Forelimb muscle (tissue), 1 donor: ENCODE data around the gene PPP2R3A. TPM values are rescaled to one million over a fixed set of nuclear protein-coding genes. Genes with fewer than 3 reads are reported as not detected.
A peak's percentile ranks its signal among the peaks of the same experiment; 100 is the strongest.

Experiments
- DNase-seq: peaks from one replicate; pipeline ENCODE4 v3.0.0-alpha.2; 2013; ENCODE audit warnings: low read depth
- polyA plus RNA-seq: library from polyadenylated mRNA; unstranded; fragments of 120-200 nt; gene quantifications from one replicate; pipeline ENCODE4 v1.2.1, GENCODE V29; 2013; ENCODE audit not compliant: insufficient read length

The PPP2R3A gene
- polyA plus RNA-seq, 1 donor: 66.8 TPM

DNA sequence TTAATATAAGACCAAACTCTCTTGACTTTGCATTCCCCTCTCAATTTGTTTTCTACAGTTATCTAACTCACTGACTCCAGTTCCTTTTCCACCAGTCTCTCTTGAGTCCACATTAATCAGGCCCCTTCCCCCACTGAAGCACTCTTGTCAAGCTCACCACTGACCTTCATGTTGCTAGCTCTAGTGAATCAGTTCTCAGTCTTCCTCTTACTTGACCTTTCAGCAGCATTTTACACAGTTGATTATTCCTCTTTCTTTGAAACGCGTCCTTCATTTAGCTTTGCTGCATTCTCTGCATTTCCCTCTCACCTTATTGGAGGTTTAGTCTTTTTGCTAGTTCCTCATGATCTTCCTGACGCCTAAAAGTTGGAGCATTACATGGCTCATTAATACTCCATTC lies 8.3 kb downstream of the PPP2R3A start:
- no peak for DNase-seq

DNA sequence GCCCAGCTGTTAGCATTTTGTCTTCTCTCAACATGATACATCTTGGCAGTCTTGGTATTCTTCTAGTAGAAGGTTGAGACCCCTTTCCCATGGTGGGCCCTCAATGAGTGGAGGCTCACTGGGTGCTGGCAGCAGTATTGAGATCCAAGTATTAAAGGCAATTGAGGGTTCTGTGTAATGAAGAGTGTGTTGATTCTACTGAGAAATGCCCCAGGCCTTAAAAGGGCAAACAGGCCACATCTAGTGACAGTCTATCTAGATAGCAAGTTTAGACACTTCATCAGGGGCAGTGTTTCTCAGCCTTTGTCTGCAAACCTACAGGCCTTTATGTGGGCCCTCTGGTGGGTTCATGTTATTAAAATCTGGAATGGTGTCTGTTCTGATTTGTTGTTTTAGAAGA lies 9.5 kb downstream of the PPP2R3A start:
- no peak for DNase-seq

DNA sequence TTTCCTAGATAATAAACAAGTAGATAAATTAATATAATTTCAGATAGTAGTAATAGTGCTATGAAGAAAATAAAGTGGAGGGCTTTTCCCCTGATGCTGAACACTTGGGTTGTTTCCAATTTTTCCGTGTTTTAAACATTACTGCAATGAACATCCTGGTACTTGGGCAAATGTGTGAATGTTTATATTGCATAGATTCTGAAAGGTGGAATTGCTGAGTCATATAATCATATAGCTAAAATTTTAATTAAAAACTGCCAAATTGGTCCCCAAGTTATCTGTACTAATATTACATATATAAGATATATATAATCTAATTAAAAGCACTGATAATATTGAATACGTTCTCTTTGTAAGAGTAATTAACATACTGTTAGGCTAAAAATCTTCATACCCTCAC lies 10.0 kb downstream of the PPP2R3A start:
- DNase-seq: no peak

DNA sequence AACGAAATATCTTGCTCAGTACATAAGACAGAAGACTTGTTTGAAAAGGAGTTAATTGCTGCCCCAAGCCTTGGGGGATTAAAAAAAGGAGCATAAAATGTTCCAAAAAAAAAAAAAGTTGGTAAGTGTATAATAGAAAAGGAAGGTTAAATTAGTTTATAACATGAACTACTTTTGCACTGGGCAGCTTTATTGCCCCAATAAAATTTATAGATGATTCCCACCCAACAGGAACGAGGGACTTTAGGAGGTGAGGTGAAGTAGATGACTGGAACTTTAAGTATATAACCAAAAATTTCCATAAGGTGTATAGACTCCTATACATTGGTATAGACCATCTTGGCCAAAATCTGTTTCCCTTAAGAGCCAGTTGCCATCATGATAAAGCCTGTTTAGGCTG lies 14.8 kb downstream of the PPP2R3A start:
- DNase-seq: no peak

DNA sequence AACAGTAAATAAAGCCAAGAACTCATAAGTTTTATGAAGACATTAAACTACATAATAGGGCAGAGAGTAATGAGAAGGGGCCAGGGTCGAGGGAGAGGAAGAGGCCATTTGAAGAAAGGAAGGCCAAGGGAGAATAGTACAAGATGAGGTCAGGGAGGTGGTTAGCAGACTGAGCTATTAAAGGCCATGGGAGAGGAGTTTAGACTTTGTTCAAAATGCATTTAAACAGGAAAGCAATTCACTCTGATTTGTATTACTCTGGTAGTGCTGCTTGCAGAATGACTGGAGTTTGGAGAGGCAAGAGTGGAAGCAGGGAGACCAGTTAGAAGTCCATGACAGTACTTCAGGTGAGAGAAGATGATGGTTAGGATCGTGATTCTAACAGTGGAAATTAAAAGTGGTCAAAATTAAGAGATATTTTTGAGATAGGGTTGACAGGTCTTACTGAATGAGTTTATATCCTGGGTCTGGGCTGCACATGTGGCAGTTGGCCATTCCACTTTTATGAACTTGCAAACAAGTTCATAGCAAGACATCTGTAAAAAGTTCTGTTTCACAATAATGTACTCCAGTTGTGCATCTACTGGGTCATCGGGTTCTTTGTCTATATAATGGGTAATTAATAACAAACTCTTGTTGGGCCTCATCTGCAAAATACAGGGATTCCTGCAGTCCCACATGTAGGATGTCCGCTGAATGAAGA lies 16.3 kb downstream of the PPP2R3A start:
- no peak for DNase-seq

DNA sequence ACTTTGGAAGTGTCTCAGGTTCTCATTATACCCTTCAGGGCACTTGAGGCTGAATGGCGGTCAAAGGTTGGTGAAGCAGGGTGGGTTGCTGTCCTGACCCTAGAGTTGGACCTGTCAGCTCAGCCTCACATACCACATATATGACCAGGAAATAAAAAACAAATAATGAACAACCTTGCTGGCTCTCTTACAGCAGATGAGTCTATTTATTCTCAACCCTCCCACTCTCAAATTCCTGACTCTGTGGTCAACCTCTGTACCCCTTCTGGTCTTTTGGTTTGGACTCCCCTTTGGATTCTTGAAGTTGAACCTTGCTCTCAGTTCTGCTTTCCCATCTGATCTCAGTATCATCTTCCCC lies 16.9 kb downstream of the PPP2R3A start:
- DNase-seq: no peak

DNA sequence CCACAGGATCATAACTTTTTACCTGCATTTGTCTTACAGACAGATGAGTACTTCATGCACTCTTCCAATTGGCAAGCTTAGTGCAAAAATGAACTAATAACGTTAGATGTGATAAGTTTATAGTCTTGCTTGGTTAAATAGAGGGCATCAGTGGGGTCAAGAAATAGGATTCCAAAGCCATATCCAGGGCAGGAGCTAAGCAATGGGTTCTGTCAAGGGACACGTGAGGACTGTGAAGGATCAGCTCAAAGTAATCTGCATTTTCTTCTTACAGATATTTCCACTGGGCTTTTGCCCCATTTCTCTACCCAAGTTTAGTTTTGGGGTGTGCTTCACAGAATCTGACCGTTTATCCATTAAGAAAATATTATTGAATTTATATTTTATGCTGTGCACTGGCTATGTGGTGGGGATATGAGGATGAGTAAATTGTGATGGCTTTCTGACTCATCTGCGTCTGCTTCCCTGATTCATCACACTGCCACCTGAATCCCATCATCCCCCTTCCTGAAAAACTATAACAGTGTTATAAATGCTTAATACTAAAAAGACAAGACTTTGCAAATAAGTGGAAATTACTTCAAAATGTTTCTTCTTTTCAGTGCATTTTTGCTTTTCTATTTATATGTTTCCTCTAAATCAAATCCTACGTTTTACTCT lies 17.5 kb downstream of the PPP2R3A start:
- DNase-seq: no peak

DNA sequence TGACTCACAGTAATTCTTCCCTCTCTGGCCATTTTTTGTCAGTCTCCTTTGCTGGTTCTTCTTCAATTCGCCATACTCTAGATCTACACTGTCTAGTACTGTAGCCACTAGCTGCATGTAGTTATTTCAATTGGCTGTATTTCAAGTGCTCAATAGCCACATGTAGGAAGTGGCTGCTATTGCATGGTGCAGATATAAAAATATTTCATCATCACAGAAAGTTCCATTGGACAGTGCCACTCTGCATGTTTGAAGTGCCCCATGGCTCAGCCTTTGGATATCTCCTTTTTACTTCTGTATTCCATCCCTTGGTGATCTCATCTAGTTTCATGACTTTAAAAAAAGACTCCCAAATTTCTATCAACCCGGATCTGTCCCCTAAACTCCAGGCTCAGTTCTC lies 22.1 kb downstream of the PPP2R3A start:
- DNase-seq: no peak

DNA sequence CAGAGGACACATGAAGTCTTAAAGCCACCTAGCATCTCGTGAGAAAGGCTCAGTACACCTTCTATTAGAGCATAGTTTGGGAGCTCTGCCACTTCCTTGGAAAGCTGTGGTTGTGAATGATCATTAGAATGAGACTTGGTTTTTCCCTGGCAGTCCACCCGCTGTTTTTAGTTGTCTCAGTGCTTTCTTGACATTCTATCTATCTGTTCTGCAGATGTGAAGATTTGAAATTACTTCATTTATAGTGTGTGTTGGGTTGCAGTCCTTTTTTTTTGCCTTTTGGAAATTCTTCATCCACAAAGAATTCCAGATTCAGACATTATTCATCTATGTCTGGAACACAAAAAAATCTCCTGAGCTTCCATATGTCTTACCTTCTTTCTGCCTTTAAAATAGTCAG lies 23.7 kb downstream of the PPP2R3A start:
- DNase-seq: peak; percentile 8

DNA sequence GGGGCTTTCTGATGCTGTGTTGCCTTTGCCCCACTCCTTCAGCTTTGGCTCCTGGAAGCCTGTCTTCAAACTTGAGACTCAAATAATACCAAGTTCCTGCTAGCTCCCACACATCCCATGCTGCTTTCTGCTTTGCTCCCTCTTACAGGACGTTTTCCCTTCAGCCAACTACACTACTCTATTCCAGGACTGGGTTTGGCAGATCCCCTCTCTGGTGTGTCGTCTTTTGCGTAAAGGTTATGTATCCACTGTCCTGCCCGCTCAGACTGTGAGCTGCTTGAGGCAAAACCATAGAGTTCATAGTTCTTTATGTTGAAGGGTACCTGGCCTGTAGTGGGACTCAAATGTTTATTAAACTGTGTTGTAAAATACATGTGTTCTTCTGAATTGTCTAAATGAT lies 25.4 kb downstream of the PPP2R3A start:
- no peak for DNase-seq

DNA sequence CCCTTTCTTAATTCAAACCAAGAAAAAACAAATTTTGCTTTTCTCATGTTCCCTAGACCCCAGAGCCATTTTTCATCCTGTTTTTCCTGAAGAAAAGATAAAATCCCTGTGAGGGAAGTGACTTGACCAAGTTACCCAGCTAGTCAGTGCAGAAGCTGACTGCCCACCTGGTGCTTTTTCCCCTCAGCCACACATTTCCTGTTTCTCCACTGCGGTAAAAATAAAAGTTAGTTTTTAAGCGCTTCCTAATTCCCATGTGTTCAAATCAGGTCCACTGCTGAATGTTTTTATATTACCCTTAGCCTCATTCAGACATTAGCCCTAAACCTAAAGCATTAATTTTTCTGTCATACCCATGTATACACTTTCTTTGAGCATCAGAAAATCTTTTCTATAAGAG lies 26.1 kb downstream of the PPP2R3A start:
- DNase-seq: no peak

DNA sequence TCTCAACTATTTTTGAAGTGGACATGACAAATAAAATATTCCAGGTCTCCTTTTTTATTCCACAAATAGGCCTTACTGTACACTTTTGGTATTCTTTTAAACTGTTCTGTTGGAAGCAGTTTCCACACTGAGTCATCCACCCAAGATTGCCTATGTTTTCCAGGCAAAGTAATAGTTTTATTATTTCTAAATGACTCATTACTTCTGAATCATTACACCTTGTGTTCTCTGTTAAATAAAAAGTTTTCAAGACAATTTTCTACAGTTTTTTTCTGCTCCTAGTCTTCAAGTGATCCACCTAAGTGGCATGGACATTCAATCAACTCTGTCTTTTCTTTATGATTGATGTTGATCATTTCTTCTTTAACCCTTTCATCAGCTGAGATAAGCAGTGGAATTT lies 26.5 kb downstream of the PPP2R3A start:
- DNase-seq: no peak

DNA sequence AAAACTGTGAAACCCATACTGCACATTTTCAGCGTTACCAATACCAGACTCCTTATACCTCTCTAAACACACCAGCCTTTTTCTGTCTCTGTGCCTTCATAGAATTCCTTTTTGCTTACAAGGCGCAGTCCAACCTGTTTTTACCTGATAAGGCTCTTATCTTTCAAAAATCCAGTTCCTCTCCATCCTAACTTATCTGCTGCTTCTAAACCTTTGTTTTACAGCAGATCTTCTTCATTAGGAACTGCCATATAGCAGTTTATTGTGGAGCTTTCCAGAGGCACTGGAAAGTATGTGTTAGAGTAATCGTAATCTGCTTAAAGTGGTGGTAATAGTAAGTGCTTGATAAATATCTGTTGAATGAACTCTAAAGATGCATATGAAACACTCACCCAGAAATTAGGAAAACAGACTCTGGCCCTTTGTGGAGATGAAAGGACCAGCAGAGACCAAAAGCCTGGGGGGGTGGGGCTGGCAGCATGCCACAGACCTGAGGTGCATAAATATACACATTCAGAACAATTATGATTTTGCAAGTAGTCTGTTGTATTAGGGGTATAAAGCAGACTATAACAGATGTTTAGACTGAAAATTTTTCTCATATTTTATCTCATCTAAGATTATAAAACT lies 29.3 kb downstream of the PPP2R3A start:
- no peak for DNase-seq

DNA sequence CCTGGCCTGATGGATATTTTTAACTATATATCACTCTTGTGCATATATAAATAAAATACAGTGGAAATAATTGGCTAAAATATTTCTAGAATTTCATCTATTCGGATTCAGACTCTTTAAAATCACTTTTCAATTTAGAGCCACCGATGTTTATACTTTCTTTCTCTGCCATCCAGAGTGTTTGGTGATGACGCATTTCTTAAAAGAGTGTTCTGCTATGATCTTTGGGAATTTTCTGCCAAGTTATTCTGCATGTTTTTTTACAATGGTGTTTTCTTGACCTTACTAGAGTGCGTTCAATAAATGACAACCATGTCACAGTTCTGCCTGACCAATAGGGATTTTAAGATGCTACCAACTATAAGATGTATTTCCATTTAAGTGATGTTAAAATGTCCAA lies 30.2 kb downstream of the PPP2R3A start:
- no peak for DNase-seq

DNA sequence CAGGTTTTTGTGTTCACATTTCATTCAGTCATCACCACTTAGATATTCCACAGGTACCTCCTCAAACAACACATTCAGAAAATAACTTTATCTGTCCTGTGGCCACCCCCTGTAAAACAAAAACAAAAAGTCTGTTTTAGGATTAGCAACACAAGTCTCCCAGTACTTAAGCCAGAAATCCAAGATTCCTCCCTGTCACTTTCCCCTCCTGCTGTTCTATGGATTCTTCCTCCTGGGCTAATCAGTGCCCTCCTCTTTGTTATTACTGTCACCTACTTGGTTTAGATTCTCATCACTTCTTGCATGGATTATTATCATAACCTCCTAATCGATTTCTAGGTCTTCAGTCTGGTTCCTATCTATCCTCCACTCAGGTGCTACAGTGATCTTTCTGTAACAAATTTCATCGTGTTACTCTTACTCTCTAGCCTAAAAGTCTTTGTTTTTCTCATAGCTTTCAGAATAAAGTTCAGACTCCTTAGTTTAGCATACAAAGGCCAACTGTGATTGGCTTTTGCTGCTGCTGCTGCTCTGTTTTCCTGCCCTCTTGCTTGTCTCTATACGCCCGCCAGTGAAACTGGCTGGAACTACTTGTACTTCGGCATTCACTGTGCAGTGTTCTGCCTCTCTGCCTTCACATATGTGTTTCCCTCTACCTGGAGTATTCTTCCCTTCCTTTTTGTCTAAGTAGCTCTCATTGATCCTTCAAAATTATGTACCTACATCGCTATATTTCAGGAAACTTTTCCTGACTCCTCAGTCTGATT lies 32.2 kb downstream of the PPP2R3A start:
- DNase-seq: no peak

DNA sequence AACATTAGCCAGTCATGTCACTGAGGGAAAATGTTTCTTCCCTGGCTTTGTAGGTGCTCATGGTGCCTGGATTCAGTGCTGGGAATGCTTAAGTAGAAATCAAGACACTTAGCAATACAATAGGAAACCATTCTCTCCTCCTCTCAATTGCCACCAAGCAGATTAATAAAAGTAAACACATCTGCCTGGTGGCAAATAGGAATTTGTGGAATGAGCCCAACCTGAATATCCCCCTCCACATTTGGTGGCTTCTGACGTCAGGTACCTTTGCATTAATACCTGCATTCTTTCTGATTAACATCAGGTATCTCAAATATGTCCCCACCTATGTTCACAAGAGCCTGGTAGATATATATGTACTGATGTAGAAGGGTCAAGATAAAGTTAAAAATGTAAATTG lies 42.7 kb downstream of the PPP2R3A start:
- no peak for DNase-seq

DNA sequence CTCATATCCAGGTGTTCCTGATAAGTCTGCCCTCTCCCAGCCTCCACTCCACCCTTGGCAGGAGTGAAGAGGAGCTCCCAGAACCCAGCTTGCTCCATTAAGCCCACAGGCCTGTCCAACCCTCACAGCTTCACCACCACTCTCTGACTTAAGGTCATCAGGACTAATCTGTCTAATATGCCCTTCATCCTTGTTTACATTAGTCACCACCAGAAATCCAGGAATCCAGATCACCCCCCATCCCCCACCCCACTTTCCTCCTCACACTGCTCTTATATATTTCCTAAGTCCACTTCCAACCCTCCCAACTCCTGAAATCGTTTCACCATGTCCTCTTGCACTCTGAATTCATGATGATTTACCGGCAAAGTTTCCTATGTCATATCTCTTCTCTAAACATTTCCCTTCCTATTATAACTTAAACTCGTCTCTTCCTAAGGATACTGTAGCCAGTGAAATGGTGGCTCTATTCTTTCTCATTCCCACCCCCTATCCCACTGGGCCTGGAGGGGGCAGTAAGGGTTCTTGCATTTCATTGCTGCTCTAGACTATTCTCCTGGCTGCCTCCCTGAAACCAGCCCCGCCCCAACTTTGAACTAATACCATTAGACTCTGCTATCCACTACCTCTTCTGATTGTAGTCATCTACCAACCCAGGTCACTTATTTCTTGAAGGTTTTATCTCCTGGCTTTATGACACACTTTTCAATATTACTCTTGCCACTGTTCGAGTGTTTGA lies 43.4 kb downstream of the PPP2R3A start:
- DNase-seq: no peak

DNA sequence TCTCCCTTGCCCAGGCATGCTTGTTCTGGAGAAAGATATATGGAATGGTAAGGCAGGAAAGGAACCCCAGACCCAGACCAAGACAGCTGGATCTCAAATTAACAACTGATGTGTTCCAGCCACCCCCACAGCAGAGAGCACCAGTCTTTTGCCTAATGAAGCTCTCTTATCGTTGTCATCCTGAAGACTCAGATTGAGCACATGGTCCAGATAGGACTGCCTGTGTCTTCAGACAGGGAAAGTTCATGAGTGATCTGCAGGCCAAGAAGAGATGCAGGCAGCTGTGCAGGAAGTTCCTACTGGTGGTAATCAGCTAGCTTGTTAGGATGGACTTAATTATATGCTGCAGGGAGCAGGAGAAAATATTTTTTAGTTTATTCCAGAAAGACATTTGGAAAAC lies 53.3 kb downstream of the PPP2R3A start:
- no peak for DNase-seq

DNA sequence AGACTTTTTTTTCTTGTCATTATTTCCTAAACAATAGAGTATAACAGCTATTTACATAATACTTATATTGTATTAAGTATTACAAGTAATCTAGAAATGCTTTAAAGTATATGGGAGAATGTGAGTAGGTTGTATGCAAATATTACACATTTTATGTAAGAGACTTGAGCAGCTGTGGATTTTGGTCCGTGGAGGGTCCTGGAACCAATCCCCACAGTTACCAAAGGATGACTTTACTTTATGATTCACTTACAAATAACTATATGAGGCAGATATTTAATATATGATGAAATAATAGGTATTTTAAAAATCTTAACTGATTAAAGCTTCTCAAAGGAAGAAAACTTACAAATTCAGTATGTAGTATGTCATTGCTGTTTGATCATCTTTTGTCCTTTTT lies 56.3 kb downstream of the PPP2R3A start:
- DNase-seq: no peak

DNA sequence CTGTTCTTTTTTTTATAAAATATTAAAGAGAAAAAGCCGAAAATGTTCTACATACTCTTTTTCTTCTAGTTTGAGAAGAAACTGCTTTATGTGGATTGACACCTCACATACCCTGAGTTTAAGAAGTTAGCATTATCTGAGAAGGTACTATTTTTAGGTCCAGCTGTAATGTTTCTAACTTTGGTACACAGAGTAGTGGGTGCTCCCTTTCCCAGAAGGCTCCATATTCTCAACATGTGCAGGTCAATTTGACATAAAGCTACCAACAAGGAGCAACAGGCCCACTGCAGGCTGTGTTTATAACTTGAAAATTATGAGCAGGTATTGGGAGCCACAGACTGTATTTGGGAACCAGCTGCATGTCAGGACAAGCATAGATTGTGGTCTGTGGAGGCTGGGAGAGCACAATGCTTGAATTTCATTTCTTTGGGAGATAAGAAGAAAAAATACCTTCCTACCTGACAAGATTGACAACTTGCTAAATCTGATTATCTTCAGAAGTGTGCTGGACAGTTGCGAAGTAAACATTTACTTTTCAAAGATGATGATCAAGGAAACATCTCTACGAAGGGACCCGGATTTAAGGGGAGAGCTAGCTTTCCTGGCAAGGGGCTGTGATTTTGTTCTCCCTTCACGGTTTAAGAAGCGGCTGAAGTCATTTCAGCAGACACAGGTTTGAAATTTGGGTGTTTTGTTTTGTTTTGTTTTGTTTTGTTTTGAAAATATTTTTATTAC lies 57.2 kb downstream of the PPP2R3A start:
- no peak for DNase-seq

DNA sequence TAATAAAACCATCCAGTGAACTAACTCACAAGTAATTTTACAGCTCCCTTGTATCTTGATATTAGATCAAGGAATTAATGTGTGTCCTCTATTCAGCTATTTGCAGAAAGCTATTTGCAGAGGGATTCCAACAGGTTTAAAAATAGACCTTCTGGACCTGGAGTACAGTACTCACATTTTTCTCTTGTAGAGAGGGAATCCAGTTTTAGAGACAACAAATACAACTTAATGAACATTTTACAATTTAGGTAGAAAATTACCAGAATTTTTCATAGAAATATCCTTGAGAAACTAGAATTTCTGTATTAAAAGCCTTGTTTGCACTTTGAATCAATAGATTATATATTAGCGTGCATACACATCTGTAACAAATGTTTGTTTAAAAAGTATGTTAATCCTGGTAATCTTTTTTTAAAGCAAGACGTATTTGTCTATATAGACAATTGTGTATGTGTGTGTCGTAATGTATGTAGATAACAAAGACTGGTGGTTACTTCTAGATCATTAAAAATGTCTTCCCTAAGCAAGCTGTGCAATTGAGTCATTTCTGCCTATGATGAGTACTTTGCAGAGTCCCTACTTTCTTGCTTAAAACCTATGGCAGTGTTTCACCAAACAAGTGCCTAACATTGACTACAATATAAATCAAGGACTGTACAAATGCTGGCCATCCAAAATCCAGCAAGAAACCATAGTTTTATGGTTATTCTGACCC lies 57.9 kb downstream of the PPP2R3A start:
- no peak for DNase-seq
